CD4-positive, alpha-beta T cell treated with Interleukin-15 for 4 hours (primary cell): ENCODE measurements around the gene NSD1.
"Not testable (repeated sequence)": the region's sequence is repeated elsewhere in the genome, so short reads cannot be mapped to it uniquely, and the experiment has no call there.

Experiments used
- DNase-seq: peaks from one replicate; pipeline ENCODE4 v3.0.0-alpha.2; 2020; ENCODE audit warnings: low spot score

Gene NSD1

DNA sequence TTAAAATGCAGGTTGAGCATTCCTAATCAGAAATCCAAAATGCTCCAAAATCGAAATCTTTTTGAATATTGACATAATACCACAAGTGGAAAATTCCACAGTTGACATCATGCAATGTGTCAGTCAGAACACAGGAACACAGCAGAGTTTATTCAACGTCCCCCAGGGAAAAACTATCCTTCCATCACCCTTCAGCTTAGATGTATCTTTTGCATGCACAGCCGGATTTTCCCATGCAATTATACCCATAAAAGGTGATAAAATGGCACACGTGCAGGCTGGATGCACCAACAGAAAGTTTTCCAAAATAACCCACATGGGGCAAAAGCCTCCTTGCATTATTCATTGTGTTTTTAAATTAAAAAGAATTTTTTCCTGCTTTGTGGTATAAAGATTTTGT lies 98.8 kb downstream of the NSD1 start:
- DNase-seq: no peak

DNA sequence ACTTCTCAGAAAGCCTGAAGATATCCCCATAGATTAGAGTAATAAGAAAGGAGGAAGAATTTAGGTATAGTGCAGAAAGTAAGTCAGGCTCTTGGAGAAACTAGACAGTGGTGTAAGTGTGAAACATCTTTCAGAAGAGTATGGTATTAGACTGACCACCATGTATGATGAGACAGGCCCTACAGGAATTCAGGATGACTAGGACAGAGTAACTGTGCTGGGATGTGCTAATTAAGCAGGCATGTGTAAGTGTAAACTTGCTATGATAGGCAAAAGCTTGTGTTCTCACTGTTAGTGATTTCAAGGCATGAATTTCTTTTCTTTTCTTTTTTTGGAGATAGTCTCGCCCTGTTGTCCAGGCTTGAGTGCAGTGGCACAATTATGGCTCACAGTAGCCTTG lies 99.2 kb downstream of the NSD1 start:
- no peak for DNase-seq

DNA sequence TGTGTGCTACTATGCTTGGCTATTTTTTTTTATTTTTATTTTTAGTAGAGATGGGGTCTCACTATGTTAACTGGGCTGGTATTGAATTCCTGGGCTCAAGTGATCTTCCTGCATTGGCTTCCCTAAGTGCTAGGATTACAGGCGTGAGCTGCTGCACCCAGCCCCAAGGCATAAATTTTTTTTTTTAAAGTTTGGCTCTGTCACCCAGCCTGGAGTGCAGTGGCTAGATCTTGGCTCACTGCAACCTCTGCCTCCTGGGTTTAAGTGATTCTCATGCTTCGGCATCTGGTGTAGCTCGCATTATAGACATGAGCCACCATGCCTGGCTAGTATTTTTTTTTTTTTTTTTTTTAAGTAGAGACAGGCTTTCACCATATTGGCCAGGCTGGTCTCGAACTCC lies 99.6 kb downstream of the NSD1 start:
- DNase-seq: no peak

DNA sequence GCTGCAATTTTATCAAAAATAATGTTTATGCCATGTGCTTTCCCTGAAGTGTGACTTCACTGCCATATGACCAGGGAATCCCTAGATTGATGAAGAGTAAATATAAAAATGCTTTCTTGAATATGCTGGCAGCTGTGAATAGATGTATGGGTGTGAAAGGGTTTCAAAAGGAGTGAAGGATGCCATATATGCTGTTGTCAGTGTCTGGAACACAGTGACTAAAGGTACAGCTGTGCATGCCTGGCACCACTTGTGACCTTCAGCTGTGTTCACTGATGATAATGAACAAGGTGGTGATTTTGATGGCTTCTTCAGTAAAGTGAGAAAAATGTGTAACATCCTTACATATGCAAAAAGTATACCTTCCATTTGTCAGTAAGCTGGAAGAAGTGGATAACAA lies 100.2 kb downstream of the NSD1 start:
- no peak for DNase-seq

DNA sequence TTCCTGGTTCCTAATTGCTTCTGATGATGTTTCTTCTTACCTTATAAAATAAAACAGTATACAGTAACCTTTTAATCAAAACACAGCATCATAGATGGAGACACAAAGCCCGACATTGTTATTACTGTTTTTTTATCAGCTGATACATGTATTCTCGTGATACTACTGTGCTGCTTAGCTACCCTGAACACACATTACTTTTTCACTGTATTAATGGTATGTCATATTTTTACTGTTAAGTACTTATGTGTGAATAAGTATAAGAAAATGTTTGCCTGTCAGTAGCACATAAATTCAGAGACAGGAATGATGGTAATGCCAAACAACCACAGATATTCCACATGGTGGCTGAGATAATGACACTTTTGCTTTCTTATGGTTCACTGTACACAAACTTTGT lies 101.3 kb downstream of the NSD1 start:
- no peak for DNase-seq

DNA sequence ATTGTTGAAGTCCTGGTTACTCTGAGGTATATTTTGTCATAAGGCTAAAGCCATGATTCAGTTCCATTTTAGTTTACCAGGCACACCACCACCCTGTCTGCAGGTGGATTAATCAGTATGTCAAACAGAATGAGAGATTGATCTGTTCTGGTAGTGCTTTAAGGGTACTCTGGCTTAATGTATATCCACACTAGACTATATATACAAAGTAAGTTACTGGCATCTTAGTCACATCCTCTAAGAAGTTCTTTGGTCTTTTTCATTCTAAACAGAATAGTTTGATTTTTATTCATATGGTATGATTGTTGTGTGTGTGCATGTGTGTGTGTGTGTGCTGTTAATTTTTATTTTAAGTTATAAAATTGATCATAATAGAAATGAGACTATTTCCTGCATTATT lies 108.2 kb downstream of the NSD1 start:
- no peak for DNase-seq

DNA sequence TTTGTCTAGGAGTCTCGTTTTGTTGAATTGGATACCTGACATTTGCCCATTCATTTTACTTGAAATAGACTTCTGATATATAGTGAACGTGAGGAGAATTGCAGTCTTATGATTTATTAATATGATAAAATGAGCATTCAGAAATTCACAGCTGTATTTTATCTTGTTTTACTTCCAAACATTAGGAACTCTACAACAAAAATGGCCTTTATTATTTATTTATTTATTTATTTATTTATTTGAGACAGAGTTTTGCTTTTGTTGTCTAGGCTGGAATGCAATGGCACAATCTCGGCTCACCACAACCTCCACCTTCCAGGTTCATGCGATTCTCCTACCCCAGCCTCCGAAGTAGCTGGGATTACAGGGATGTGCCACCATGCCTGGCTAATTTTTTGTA lies 108.7 kb downstream of the NSD1 start:
- no peak for DNase-seq

DNA sequence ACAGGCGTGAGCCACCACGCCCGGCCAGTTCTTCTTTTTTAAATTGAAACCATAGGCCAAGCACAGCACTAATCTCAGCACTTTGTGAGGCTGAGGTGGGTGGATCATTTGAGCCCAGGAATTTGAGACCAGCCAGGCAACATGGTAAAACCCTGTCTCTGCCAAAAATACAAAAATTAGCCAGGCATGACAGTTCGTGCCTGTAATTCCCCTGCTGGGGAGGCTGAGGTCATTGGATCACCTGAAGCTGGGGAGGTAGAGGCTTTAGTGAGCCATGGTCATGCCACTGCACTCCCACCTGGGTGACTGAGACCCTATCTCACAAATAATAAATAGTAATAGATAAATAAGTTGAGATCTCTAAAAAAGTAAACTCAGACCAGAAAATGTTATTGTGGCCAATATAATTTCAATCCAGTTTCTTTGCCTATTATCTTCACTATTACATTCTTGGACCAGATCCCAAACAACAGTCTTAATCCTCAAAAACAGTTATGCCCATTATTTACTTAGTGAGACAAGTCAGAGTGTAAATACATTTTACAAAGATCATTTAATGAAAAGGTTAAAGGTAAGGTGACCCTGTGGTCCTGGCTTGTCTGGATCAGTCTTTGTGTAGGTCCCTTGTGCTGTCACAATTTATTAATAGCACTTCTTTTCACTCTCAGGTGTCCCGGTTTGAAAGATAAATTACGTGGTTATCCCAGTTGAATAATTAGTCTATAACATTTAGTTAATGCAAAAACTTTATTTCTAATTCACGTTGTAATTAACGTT lies 116.4 kb downstream of the NSD1 start:
- DNase-seq: no peak

DNA sequence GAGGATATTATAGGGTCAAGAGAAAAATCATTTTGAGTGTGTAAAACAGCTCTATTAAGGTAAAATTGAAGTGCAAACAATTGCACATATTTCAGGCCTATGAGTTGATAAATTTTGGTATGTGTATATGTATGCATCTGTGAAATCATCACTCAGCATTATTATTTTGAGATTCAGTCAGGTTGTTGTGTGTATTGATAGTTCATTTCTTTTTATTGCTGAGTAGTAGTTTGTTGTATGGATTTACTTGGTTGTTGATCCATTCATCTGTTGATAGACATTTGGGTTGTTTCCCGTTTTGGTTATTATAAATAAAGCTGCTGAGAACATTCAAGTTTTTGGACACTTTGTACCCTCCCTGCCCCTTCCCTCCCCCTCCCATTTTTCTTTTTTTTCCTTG lies 119.7 kb downstream of the NSD1 start:
- no peak for DNase-seq

DNA sequence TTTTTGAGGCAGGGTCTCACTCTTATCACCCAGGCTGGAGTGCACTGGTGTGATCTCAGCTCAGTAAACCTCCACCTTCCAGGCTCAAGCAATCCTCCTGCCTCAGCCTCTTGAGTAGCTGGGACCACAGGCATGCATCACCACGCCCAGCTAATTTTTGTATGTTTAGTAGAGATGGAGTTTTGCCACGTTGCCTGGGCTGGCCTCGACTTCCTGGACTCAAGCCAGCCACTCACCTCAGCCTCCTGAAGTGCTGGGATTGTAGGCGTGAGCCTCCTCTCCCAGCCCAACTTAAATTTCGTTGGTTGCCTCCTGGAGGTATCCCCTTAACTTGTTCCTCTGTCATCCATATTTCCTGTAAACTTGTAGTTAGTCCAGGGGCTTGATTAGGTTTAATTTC lies 122.7 kb downstream of the NSD1 start:
- no peak for DNase-seq

DNA sequence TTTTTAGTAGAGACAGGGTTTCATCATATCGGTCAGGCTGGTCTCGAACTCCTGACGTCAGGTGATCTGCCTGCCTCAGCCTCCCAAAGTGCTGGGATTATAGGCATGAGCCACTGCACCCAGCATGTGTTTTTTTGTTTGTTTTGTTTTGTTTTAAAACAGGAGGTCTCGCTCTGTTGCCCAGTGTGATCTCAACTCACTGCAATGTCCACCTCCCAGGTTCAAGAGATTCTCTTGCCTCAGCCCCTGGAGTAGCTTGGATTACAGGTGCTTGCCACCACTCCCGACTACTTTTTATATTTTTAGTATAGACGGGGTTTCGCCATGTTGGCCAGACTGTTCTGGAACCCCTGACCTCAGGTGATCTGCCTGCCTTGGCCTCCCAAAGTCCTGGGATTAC lies 125.1 kb downstream of the NSD1 start:
- not testable (repeated sequence) for DNase-seq

DNA sequence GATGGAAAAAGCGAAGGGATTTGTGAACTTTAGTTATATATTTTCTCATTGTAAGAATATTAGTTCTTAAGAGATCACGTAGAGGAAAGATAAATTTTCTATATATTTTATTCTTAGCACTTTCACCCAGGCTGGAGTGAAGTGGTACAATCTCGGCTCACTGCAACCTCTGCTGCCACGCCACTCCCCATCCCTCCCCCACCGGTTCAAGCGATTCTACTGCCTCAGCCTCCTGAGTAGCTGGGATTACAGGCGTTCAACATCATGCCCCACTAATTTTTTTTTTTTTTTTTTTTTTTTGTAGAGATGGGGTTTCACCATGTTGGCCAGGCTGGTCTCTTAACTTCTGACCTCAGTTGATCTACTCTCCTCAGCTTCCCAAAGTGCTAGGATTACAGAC lies 127.4 kb downstream of the NSD1 start:
- DNase-seq: no peak

DNA sequence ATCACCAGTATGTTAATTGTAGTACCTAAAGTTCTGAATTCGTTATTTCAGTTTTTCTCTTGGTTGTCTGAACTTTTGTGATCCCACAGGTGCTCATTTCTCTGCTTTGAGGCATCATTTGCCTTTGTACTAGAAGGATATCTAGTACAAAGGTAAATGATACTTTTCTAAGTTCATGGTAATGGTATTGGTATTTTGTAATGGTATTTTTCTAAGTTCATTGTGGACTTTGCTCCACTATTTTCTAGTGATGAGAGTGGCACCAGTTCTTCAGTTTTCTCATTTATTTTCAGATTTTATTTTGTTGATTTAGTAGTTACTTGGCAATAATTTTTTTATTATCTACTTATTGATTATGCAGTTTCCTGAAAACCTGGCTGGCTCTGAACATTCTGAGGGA lies 127.9 kb downstream of the NSD1 start:
- DNase-seq: no peak

DNA sequence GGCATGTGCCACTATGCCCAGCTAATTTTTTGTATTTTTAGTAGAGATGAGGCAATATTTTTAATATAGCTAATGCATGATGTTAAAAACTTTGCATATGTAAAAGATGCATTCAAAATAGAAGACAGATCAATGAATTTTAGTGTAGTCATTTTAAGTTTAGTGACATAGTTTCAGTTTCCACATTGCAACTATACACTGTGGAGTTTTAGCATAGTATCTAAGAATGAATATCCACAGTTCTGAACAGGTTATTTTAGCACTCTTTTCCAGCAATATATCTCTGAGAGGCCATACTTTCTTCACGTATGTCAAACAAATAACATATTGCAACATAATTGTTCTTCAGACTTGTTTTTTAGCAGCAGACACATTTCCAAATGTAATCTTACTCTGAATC lies 130.6 kb downstream of the NSD1 start:
- DNase-seq: no peak

DNA sequence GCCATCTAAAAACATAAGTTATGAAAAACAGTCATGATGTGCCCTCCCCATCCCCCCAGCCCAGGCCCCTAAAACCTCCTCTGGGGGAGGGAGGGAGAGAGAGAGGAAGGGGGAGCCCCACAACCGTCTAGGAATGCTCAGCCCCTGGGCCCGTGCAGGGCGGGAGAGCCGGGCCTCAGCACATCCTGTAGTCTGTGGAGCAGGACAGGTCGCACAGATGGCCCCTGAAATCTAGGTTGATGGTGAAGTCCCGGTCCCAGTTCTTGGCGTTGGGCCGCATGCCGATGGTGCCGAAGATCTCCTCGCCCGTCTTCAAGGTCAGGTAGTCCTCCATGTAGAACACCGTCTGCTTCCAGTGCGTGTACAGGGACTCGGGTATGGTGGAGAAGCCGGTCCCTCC lies 131.8 kb downstream of the NSD1 start:
- no peak for DNase-seq

DNA sequence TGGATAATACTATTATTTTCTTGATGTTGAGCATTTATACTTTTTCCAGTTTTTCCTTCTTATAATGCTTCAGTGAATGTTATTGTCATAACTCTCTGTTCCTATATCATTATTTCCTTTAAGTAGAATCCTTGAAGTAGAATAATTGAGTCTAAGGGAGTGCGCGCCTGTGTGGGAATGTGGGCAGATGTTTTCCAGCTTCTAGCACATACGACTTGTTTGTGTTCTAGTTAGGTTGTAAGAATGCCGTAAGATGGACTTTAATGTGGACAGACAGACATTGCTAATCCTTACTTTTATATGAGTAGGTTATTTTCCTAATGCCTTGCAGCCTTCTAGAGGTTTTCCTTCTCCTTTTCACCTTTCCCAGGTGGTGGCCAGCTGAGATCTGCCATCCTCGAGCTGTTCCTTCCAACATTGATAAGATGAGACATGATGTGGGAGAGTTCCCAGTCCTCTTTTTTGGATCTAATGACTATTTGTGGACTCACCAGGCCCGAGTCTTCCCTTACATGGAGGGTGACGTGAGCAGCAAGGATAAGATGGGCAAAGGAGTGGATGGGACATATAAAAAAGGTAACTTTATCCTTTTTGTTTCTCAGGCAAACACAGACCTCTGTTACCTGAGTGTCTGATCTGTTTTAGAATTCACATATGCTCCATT lies 135.8 kb downstream of the NSD1 start:
- no peak for DNase-seq

DNA sequence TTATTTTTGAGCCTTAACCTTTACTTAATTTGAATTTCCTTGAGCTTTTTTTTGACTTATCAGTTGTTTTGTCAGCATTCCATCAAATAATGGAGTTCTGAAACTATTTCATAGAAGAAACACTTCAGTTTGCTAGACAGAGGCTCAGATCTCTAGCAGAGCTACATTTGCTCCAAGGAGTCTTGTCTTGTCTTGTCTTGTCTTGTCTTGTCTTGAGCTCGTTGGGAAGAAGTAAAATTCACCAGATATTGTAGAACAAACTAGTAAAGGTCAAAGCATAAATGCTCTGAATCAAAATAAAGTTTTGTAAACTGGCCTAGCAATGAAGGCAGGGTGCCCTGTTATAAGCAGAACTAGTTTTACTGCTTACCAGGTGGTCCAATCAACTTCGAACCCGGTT lies 136.4 kb downstream of the NSD1 start:
- DNase-seq: no peak

DNA sequence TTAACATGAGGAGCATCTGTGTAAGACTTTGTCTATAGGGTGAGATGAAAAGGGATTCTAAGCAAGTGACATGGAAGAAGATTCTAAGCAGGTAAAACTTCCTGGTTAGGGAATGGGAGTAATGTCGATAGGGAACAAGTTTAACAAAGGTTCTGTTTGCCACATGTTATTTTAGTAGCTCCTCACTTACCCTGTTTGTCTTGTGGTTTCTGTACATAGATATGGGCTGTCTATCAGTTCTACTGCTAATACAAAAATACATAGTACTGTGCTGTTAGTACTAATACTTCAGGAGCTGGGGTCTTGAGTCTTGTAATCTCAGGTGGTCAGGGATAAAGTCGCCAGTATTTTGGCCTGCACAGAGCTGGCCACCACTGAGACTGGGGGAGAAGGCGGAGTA lies 137.1 kb downstream of the NSD1 start:
- no peak for DNase-seq

DNA sequence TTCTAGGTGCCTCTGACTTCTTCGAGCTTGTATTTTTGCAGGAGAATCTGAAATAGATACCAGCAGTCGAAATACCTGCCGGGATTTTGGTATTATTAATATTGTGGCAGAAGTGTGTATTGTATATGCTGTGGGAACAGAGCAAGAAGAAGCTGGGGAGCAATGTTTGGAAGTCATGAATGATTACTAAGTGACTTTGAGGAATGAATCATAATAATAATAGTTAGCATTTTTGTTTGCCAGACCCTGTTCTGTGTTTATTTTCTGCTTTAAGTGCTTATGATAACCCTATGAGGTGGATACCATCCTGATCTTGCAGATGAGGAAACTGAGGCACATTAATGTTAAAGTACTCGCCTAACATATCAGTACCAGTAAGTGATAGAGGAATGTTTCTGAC lies 137.5 kb downstream of the NSD1 start:
- no peak for DNase-seq

DNA sequence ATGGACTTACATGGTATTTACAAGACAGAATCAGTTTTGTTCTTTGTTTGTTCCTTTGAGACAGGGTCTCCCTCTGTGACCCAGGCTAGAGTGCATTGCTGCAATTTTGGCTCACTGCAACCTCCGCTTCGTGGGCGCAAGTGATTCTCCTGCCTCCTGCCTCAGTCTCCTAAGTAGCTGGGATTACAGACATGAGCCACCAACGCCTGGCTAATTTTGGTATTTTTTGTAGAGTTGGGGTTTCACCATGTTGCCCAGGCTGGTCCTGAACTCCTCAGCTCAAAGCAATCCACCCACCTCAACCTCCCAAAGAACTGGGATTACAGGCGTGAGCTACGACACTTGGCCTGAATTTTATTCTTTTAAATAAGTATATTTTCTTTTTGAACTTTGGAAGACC lies 142.3 kb downstream of the NSD1 start:
- no peak for DNase-seq

DNA sequence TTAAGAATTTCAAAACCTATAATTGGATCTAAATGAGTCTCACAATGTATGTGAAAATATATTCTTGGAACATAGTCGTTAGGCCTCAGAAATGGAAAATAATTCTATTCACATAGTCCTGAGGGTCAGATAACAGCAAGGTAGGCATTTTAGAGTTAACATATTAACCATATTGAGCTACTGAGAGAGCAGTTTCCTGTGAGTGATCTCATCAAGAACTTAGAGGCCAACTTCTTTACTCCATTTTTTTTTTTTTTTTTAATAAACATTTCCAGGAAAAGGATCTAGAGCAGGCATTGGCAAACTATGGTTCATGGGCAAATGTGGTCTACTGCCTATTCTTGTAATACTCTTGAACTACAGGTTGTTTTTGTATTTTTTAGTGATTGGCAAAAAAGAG lies 143.3 kb downstream of the NSD1 start:
- no peak for DNase-seq

DNA sequence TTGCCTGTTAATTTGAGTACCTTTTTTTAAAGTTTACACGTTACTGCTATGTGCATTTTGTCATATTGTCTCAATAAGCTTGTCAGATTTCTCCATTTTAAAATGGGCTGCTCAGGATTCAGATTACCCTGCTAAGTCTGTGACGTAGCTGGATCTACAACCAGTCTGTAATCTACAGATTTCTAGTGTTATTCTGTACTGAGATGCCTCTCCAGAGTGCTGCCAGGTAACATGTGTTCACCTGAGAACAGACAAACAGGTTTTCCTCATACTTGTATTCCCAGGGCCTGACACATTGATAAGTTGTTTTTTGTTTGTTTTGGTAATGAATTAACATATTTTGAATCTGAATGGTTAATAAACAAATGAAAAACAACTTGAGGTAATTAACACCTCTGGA lies 154.6 kb downstream of the NSD1 start:
- DNase-seq: no peak

DNA sequence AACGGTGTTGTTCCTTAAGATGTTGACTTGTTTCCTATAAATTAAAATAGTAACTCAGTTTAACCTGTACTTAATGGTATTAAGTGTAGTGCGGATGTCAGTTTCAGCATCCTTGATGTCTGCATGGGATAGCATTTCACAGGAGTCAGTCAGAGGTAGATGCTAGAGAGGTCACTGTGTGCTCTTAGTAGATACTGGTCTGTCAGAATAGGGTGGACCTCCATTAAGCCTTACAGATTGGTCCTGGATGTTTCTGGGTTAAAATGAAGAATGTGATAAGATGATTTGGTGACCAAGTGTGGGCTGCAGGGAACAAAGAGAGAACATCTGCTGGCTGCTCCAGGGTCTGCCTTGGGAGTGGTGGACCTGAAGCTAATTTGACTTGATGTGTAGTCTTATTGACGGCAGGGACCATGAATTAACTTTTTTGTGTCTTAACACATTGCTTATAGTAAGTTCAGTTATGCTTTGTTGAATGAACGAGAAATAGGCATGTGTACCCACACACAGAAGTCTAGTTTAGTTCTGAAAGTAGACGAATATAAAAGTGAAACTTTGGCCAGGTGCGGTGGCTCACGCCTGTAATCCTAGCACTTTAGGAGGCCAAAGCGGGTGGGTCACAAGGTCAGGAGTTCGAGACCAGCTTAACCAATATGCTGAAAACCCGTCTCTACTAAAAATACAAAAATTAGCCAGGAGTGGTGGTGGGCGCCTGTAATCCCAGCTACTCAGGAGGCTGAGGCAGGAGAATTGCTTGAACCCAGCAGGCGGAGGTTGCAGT lies 157.4 kb downstream of the NSD1 start:
- no peak for DNase-seq
